AG10803 (cell line): Measurements from ENCODE around the gene C16orf95.

Experiments
- DNase-seq: peaks from one replicate; pipeline ENCODE4 v3.0.0; 2010; ENCODE audit warnings: low read depth
- H3K4me3 ChIP-seq: 2 replicates; pipeline ENCODE4 v1.5.1; 2011; ENCODE audit warnings: mild to moderate bottlenecking, low read length, control low read depth
- CTCF ChIP-seq: conservative IDR thresholded peaks from 2 replicates; pipeline ENCODE4 v1.5.1; 2011; ENCODE audit warnings: mild to moderate bottlenecking, low read length, control low read depth, inconsistent platforms

C16orf95 gene

GRCh38 chr16:87278191-87279093 is 38.8 kb downstream of the C16orf95 start:
- peak; percentile 80 for DNase-seq
- no peak overlapping the region for H3K4me3 ChIP-seq
- peak; percentile 92 for TF ChIP-seq CTCF

DNA sequence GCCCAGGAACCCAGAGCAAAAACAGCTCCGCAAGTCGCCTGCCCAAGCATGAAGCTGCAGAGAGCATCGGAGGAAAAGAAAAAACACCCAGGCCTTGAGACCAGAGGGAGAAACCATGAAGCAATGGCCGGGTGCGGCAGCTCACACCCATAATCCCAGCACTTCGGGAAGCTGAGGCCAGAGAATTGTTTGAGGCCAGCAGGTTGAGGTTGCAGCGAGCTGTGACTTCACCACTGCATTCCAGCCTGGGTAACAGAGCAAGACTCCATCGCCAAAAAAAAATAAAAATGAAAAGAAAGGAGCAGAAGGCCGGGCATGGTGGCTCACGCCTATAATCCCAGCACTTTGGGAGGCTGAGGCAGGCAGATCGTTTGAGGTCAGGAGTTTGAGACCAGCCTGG is 40.3 kb downstream of the C16orf95 start:
- H3K4me3 ChIP-seq, result no peak overlapping the region
- no peak for DNase-seq
- no peak for TF ChIP-seq CTCF

- TF ChIP-seq CTCF, result no peak
- DNase-seq, result no peak
- no peak overlapping the region for H3K4me3 ChIP-seq
Measured at GRCh38 chr16:87276091-87276701, 41.0 kb downstream of the C16orf95 start.

- H3K4me3 ChIP-seq, result no peak overlapping the region
- DNase-seq, result peak; percentile 15
- TF ChIP-seq CTCF, result no peak
Measured at GRCh38 chr16:87274794-87275193, 42.4 kb downstream of the C16orf95 start.

DNA sequence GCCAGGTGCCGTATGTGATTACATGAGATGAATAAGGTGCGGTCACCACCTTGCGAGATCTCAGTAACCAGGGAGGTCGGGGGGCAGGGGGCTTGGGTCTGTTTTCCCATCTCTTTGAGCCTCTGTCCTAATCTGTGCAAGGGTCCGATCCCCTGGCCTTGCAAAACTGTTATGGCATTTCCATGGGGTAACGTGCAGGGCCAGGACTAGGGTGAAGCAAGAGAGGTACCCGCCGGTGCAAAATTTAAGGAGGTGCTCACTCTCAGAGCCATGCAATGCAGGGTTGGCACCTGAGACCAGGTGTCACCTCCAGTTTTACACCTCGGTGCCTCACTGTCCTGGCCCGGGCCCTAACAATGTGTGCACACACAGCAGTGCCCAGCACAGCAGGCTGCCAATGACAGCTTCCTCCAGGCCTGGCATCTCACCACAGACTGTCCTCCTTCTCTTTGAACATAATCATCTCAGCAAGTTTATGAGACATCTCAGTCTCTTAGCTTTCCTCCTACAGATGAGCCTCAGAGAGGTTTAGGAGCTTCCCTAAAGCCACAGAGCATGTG is 43.6 kb downstream of the C16orf95 start:
- DNase-seq, result no peak
- no peak for TF ChIP-seq CTCF

DNA sequence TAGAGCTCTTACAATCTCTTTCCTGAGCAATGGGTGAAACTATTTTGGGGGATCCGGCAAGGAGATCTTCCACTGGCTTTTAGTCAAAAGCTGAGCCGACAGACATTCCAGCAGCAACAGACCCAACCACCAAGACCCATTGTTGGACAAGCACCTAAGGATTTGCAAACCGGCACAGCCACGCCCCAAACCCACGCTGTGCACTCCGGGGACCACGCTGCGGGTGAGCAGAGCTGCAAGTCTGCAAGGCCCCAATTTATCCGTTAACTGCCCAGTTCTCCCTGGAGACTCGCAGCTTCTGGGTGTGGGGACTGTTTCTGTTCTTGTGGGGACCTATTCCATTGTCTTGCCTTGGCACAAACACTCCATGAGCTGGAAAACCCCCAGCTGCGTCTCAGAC is 45.9 kb downstream of the C16orf95 start:
- TF ChIP-seq CTCF, result no peak
- no peak overlapping the region for H3K4me3 ChIP-seq
- DNase-seq, result no peak

More for the DNA sequence above, 43.6 kb downstream of the C16orf95 start:
- no peak overlapping the region for H3K4me3 ChIP-seq
